Measurements from ENCODE around the gene CDC42BPA. TPM values are rescaled to one million over a fixed set of nuclear protein-coding genes. Genes with fewer than 3 reads are reported as not detected.

CDC42BPA gene
- total and polyA plus RNA-seq, 2 experiments from 2014 or later, result 28.6 to 39.1 TPM

DNA sequence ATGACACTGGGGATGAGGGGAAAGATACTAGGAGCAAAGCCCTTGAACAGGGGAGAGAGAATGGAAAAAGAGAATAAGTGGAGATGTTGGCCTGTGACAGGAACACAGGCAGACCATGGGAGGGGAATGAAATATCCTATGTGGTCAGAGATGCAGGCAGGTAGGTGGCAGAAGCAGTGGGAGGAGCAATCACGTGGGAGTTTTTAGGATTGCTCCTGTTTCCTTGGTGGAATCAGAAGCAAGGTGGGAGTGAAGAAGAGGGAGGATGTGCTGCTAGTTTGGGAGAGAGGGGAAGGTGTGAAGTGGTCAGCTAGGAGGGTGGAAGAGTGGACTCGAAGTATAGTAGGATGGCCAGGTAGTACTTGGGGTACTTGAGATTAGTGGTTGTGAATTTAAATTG is 46.4 kb upstream of the CDC42BPA start:
- Histone ChIP-seq H3K27ac (no peak overlapping the region), H3K36me3 (ENCODE audit: low read depth) (no peaks in the 10 kb centered on the region), H3K4me2 (ENCODE audit: unreplicated experiment) (no peak overlapping the region), H3K4me1 (ENCODE audit: insufficient read depth) (no peaks in the 10 kb centered on the region), H4K20me1 (ENCODE audit: insufficient read depth) (no peaks in the 10 kb centered on the region), H2AFZ (no peak overlapping the region), H3K9me2 (ENCODE audit: insufficient read depth) (no peaks in the 10 kb centered on the region), H3K27me3 (replicated peaks; ENCODE audit: insufficient read depth) (no peaks in the 10 kb centered on the region), H3K9ac (no peak overlapping the region), H3K4me3 (no peak overlapping the region), H3F3A (ENCODE audit: insufficient read depth) (no peaks in the 10 kb centered on the region), H3K9me3 (ENCODE audit: low read depth) (no peaks in the 10 kb centered on the region), H3K79me2 (ENCODE audit: insufficient read depth) (no peaks in the 10 kb centered on the region)
- in situ Hi-C loops (cut with MboI), result no loop called here
- 81 to 82% methylated on average over 2 of the region's 2 CpGs for WGBS, 2 experiments (ENCODE audit: low coverage in 1 of 2, low lambda C conversion rate in 2 of 2, missing lambda C conversion rate in 2 of 2)
- DNase-seq, result no peak
- no peak for TF ChIP-seq EZH2phosphoT487 (IDR thresholded peaks at IDR 0.05; ENCODE audit: insufficient read depth, low read depth)
- TF ChIP-seq EZH2 (IDR thresholded peaks at IDR 0.05; ENCODE audit: insufficient read depth, poor library complexity, severe bottlenecking), result no peak

DNA sequence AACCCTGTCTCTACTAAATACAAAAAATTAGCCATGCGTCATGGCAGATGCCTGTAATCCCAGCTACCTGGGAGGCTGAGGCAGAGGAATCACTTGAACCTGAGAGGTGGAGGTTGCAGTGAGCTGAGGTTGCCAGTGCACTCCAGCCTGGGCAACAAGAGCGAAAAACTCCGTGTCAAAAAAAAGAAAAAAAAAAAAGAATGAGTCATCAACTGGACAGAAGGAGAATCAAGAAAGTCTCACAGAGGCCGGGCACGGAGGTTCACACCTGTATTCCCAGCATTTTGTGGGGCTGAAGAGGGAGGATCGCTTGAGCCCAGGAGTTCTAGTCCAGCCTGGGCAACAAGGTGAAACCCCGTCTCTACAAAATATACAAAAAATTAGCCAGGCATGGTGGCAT is 45.5 kb upstream of the CDC42BPA start:
- no peak for TF ChIP-seq EZH2phosphoT487 (IDR thresholded peaks at IDR 0.05; ENCODE audit: insufficient read depth, low read depth)
- no peak for TF ChIP-seq EZH2 (IDR thresholded peaks at IDR 0.05; ENCODE audit: insufficient read depth, poor library complexity, severe bottlenecking)
- WGBS, 2 experiments (ENCODE audit: low coverage in 1 of 2, low lambda C conversion rate in 2 of 2, missing lambda C conversion rate in 2 of 2), result 81 to 87% methylated on average over 7 of the region's 7 CpGs

DNA sequence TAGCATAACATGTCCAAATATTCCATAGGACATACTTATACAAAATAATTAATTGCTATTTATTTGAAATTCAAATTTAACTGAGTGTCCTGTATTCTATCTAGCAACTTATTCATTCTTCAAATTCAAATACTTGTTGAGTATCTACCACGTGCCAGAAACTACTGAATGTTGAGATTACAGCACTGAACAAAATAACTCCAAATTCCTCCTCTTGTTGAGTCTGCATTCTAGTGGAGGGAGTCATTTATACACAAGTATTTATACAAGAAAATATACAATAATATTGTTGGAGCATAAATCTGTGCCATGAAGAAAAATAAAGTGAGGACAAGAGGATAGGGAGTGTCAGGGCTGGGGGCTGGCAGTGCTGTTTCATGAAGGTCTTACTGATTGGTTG is 43.7 kb upstream of the CDC42BPA start:
- H3K9me2 ChIP-seq (ENCODE audit: insufficient read depth), result no peaks in the 10 kb centered on the region
- DNase-seq, result peak; percentile 11
- no peaks in the 10 kb centered on the region for H3K27me3 ChIP-seq (replicated peaks; ENCODE audit: insufficient read depth)
- no peak overlapping the region for H3K27ac ChIP-seq
- no peaks in the 10 kb centered on the region for H3K79me2 ChIP-seq (ENCODE audit: insufficient read depth)
- no peaks in the 10 kb centered on the region for H3K9me3 ChIP-seq (ENCODE audit: low read depth)
- TF ChIP-seq EZH2 (IDR thresholded peaks at IDR 0.05; ENCODE audit: insufficient read depth, poor library complexity, severe bottlenecking), result no peak
- no peak for TF ChIP-seq EZH2phosphoT487 (IDR thresholded peaks at IDR 0.05; ENCODE audit: insufficient read depth, low read depth)
- no peak overlapping the region for H2AFZ ChIP-seq
- H3K9ac ChIP-seq, result no peak overlapping the region
- 64 to 67% methylated on average over 1 of the region's 1 CpG for WGBS, 2 experiments (ENCODE audit: low coverage in 1 of 2, low lambda C conversion rate in 2 of 2, missing lambda C conversion rate in 2 of 2)
- H3F3A ChIP-seq (ENCODE audit: insufficient read depth), result peaks cover 9% of the 10 kb centered on the region
- in situ Hi-C loops (cut with MboI), result no loop called here
- no peaks in the 10 kb centered on the region for H3K36me3 ChIP-seq (ENCODE audit: low read depth)
- H4K20me1 ChIP-seq (ENCODE audit: insufficient read depth), result no peaks in the 10 kb centered on the region
- no peak overlapping the region for H3K4me2 ChIP-seq (ENCODE audit: unreplicated experiment)
- H3K4me3 ChIP-seq, result no peak overlapping the region
- peaks cover 11% of the 10 kb centered on the region for H3K4me1 ChIP-seq (ENCODE audit: insufficient read depth)

More for the DNA sequence above, 45.5 kb upstream of the CDC42BPA start:
- Histone ChIP-seq H3K27ac (no peak overlapping the region), H3K4me3 (no peak overlapping the region), H3K36me3 (ENCODE audit: low read depth) (no peaks in the 10 kb centered on the region), H3K79me2 (ENCODE audit: insufficient read depth) (no peaks in the 10 kb centered on the region), H3K9me3 (ENCODE audit: low read depth) (no peaks in the 10 kb centered on the region), H3K9ac (no peak overlapping the region), H2AFZ (no peak overlapping the region), H3K4me1 (ENCODE audit: insufficient read depth) (no peaks in the 10 kb centered on the region), H3F3A (ENCODE audit: insufficient read depth) (no peaks in the 10 kb centered on the region), H3K27me3 (replicated peaks; ENCODE audit: insufficient read depth) (no peaks in the 10 kb centered on the region), H4K20me1 (ENCODE audit: insufficient read depth) (no peaks in the 10 kb centered on the region), H3K9me2 (ENCODE audit: insufficient read depth) (no peaks in the 10 kb centered on the region), H3K4me2 (ENCODE audit: unreplicated experiment) (no peak overlapping the region)
- no peak for DNase-seq
- in situ Hi-C loops (cut with MboI), result no loop called here

DNA sequence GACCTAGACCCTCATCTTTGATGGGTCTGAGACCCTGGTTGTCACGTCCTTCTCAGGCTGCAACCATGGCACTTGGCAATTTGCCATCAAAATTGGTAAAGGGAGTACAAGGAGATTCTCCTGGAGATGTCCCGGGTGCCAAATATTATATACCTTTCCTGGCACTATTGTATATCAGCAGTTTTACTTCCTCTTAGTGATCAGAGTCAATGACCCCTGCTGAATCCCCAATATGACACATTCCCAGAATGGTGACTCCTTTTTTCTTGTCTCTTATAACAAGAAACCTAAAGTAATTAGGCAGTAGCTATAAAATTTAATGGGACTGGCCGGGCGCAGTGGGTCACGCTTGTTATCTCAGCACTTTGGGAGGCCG is 39.6 kb upstream of the CDC42BPA start:
- no peaks in the 10 kb centered on the region for H4K20me1 ChIP-seq (ENCODE audit: insufficient read depth)
- H3K79me2 ChIP-seq (ENCODE audit: insufficient read depth), result no peaks in the 10 kb centered on the region
- TF ChIP-seq EZH2 (IDR thresholded peaks at IDR 0.05; ENCODE audit: insufficient read depth, poor library complexity, severe bottlenecking) (no peak), EZH2phosphoT487 (IDR thresholded peaks at IDR 0.05; ENCODE audit: insufficient read depth, low read depth) (no peak)
- no peaks in the 10 kb centered on the region for H3K27me3 ChIP-seq (replicated peaks; ENCODE audit: insufficient read depth)
- H3K36me3 ChIP-seq (ENCODE audit: low read depth), result no peaks in the 10 kb centered on the region
- H3K9ac ChIP-seq, result no peak overlapping the region
- peak overlapping the region; percentile 31; the same call in 1 of the 2 replicates for H3K4me3 ChIP-seq
- no peaks in the 10 kb centered on the region for H3K9me3 ChIP-seq (ENCODE audit: low read depth)
- peaks cover 20% of the 10 kb centered on the region for H3K4me1 ChIP-seq (ENCODE audit: insufficient read depth)
- in situ Hi-C loops (cut with MboI), result no loop called here
- H3K4me2 ChIP-seq (ENCODE audit: unreplicated experiment), result peak overlapping the region; percentile 67
- 0 out of 2 replicates have a peak overlapping the region, but pooled peaks have one; percentile 17 for H2AFZ ChIP-seq
- WGBS, 2 experiments (ENCODE audit: low coverage in 1 of 2, low lambda C conversion rate in 2 of 2, missing lambda C conversion rate in 2 of 2), result 86 to 88% methylated on average over 6 of the region's 6 CpGs
- H3K27ac ChIP-seq, result peak overlapping the region; percentile 54; the same call in 1 of the 2 replicates
- H3K9me2 ChIP-seq (ENCODE audit: insufficient read depth), result no peaks in the 10 kb centered on the region
- DNase-seq, result no peak
- peaks cover 17% of the 10 kb centered on the region for H3F3A ChIP-seq (ENCODE audit: insufficient read depth)

Data from GM23248 (cell line).